Breast epithelium (tissue), 4 donors: ENCODE data around the gene PLAGL1. TPM values are rescaled to one million over a fixed set of nuclear protein-coding genes. Genes with fewer than 3 reads are reported as not detected.

Experiments used
- DNase-seq, 2 donors: peaks; one replicate each; pipeline ENCODE4 v3.0.0-alpha.2; 2019; ENCODE audit warnings: low spot score in 2 of 2
- H3K27ac ChIP-seq, 2 donors: fragments of 200-600 bp; sonication (generic) in 1 of 2; one replicate each; pipeline ENCODE4 v1.5.1; 2016 to 2019; ENCODE audit warnings: mild to moderate bottlenecking in 1 of 2
- H3K27me3 ChIP-seq, 2 donors: fragments of 200-600 bp; sonication (generic) in 1 of 2; one replicate each; pipeline versions ENCODE4 v1.5.1 to v1.6.0; 2017 to 2019; ENCODE audit warnings: control low read depth in 1 of 2, mild to moderate bottlenecking in 1 of 2
- H3K36me3 ChIP-seq: fragments of 200-600 bp; one replicate; pipeline ENCODE4 v1.5.1; 2019
- H3K4me1 ChIP-seq, 2 donors: fragments of 200-600 bp; sonication (generic); one replicate each; pipeline ENCODE4 v1.5.1; 2016 to 2019; ENCODE audit warnings: control low read depth in 1 of 2
- H3K4me3 ChIP-seq, 3 donors: fragments of 200-600 bp; sonication (generic); 1 replicate in 2 of 3; 2 replicates in 1 of 3; pipeline ENCODE4 v1.5.1; 2016 to 2019; ENCODE audit warnings: mild to moderate bottlenecking in 3 of 3, moderate library complexity in 2 of 3
- H3K9me3 ChIP-seq, 2 donors: fragments of 200-600 bp; sonication (generic) in 1 of 2; one replicate each; pipeline ENCODE4 v1.5.1; 2016 to 2019; ENCODE audit warnings: control low read depth in 1 of 2
- CTCF ChIP-seq, 3 donors: fragments of 450-650 bp; IDR thresholded peaks; one replicate each; pipeline ENCODE4 v1.5.1; 2016 to 2017; ENCODE audit warnings: antibody characterized with exemption in 3 of 3, mild to moderate bottlenecking in 3 of 3, moderate library complexity in 3 of 3
- POLR2A ChIP-seq: fragments of 450-650 bp; IDR thresholded peaks from one replicate; pipeline ENCODE4 v1.6.1; 2016; ENCODE audit warnings: antibody characterized with exemption, mild to moderate bottlenecking, moderate library complexity
- POLR2AphosphoS5 ChIP-seq, 3 donors: sonication (generic); formaldehyde crosslinking; IDR thresholded peaks; one replicate each; pipeline ENCODE4 v1.6.1; 2017; ENCODE audit warnings: antibody characterized with exemption in 3 of 3
- intact Hi-C: fragments of 100-400 bp; cut with DNase I; formaldehyde crosslinking; loops from one replicate; pipeline ENCODE4 v1.15.1; 2023; ENCODE audit warnings: low total_unique reads
- total RNA-seq, 3 donors: library from RNA; depleted of rRNA; stranded (reverse); fragments of >200 nt; gene quantifications; one replicate each; pipeline ENCODE4 v1.1.0, GENCODE V29; 2016

PLAGL1 gene
- total RNA-seq, 3 donors from 2014 or later, result 17.8 to 22.9 (median 21.4) TPM

GRCh38 chr6:144035416-144035815 is 27.4 kb upstream of the PLAGL1 start:
- intact Hi-C loops, result no loop called here
- Histone ChIP-seq H3K4me3 (no peak overlapping the region), H3K27me3 (no peaks in the 10 kb centered on the region), H3K9me3 (peaks cover 0 to 8% of the 10 kb centered on the region in 2 donors), H3K27ac (no peak overlapping the region), H3K4me1 (no peaks in the 10 kb centered on the region), H3K36me3 (no peaks in the 10 kb centered on the region)
- no peak for TF ChIP-seq CTCF (IDR thresholded peaks at IDR 0.05)
- no peak for TF ChIP-seq POLR2A
- no peak for TF ChIP-seq POLR2AphosphoS5 (IDR thresholded peaks at IDR 0.05)
- no peak for DNase-seq

GRCh38 chr6:144033816-144034735 is 26.0 kb upstream of the PLAGL1 start:
- Histone ChIP-seq H3K27ac (no peak overlapping the region), H3K4me1 (no peaks in the 10 kb centered on the region), H3K4me3 (no peak overlapping the region), H3K36me3 (no peaks in the 10 kb centered on the region), H3K9me3 (peaks cover 0 to 8% of the 10 kb centered on the region in 2 donors), H3K27me3 (no peaks in the 10 kb centered on the region)
- DNase-seq, result no peak
- intact Hi-C loops, result no loop called here
- TF ChIP-seq POLR2A (no peak), CTCF (IDR thresholded peaks at IDR 0.05) (no peak), POLR2AphosphoS5 (IDR thresholded peaks at IDR 0.05) (no peak)

GRCh38 chr6:144029452-144029851 is 21.4 kb upstream of the PLAGL1 start:
- no peaks in the 10 kb centered on the region for H3K36me3 ChIP-seq
- H3K4me3 ChIP-seq, result no peak overlapping the region
- no peak for DNase-seq
- H3K9me3 ChIP-seq, result peaks cover 0 to 8% of the 10 kb centered on the region in 2 donors
- TF ChIP-seq CTCF (IDR thresholded peaks at IDR 0.05) (no peak), POLR2AphosphoS5 (IDR thresholded peaks at IDR 0.05) (no peak), POLR2A (no peak)
- intact Hi-C loops, result no loop called here
- H3K27ac ChIP-seq, result no peak overlapping the region
- H3K27me3 ChIP-seq, result no peaks in the 10 kb centered on the region
- no peaks in the 10 kb centered on the region for H3K4me1 ChIP-seq

DNA sequence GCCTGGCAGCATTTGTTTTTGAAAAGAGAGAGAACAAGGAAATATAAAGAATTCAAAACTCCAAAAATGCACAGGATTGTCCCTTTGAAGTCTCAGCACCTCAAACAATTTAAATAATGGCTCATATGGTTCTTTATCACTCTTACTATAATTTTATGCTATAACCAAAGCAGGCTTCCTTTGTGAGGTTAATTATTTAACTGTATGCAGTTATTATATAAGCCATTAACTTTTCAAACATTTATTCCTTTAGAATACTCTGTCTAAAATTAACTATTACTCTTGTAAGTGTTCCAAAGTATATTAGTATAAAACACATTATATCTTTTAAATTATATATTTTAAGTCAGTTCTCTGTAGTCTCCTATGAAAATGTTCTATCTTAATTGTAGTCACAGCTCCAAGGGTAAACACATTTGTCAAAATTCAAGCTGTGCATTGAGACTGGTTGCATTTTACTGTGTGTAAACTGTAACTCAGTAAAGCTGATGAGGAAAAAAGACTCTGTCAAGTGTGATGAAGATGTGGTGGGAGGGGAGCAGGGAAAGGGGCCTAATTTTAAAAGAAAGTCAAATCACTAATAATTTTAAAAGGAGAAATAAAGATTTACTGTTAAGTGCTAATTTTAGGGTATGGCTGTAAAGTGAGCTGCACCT is 20.0 kb upstream of the PLAGL1 start:
- Histone ChIP-seq H3K27me3 (no peaks in the 10 kb centered on the region), H3K9me3 (peaks cover 0 to 3% of the 10 kb centered on the region in 2 donors), H3K4me1 (no peaks in the 10 kb centered on the region), H3K27ac (no peak overlapping the region), H3K4me3 (no peak overlapping the region), H3K36me3 (no peaks in the 10 kb centered on the region)
- intact Hi-C loops, result no loop called here
- no peak for TF ChIP-seq CTCF (IDR thresholded peaks at IDR 0.05)
- TF ChIP-seq POLR2AphosphoS5 (IDR thresholded peaks at IDR 0.05), result no peak
- no peak for TF ChIP-seq POLR2A
- DNase-seq, result no peak

DNA sequence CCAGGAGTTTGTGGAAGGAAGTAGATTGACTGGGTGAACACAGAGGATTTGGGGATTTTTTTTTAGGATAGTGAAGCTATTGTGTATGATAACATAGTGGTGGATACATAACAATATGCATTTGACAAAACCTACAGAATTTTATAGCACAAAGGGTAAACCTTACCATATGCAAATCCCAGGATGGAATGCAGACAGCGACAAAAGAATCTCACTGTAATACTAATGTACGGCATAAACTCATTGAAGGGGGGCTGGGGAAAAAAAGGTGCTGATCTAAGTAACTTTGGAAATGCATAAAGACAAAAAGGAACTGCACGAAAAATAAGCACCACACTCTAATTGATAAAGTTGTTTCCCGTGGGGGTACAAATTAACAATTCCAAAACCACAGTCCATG is 15.2 kb upstream of the PLAGL1 start:
- no peak overlapping the region for H3K4me3 ChIP-seq
- no peaks in the 10 kb centered on the region for H3K9me3 ChIP-seq
- no peaks in the 10 kb centered on the region for H3K4me1 ChIP-seq
- H3K36me3 ChIP-seq, result no peaks in the 10 kb centered on the region
- no peaks in the 10 kb centered on the region for H3K27me3 ChIP-seq
- intact Hi-C loops, result no loop called here
- H3K27ac ChIP-seq, result no peak overlapping the region
- DNase-seq, result no peak
- TF ChIP-seq POLR2A (no peak), CTCF (IDR thresholded peaks at IDR 0.05) (no peak), POLR2AphosphoS5 (IDR thresholded peaks at IDR 0.05) (no peak)
